GM12878 (cell line): Measurements from ENCODE around the gene MBNL3. TPM values are rescaled to one million over a fixed set of nuclear protein-coding genes. Genes with fewer than 3 reads are reported as not detected.

Experiments used
- ATAC-seq: fragments of 200-7000 bp; cut with Tn5 transposase; 3 replicates; pipeline ENCODE4 v1.9.1; 2020; ENCODE audit warnings: mild to moderate bottlenecking, moderate library complexity
- BruUV-seq: library from RNA; stranded (reverse); fragments of 400-500 nt; replicated peaks from 2 replicates; lab custom pipeline; 2021; lab: Mats Ljungman, UMichigan
- CTCF ChIA-PET: fragments of 300-600 bp; sonication (Branson Sonifier 250); formaldehyde crosslinking; extraction: SDS; loops from one replicate; lab custom pipeline; 2021; ENCODE audit warnings: inconsistent platforms; lab: Yijun Ruan, JAX
- POLR2A ChIA-PET: fragments of 350-600 bp; formaldehyde crosslinking; extraction: SDS; loops from one replicate; lab custom pipeline; 2021; ENCODE audit warnings: inconsistent platforms; lab: Charles Lee
- RAD21 ChIA-PET: fragments of 300-600 bp; sonication (Branson Sonifier 250); formaldehyde crosslinking; loops from one replicate; lab custom pipeline; 2023; ENCODE audit warnings: antibody characterized with exemption; ENCODE audit not compliant: unreplicated experiment; lab: Charles Lee
- SMC1A ChIA-PET: fragments of 300-600 bp; sonication (Branson Sonifier 250); formaldehyde crosslinking; loops from one replicate; lab custom pipeline; 2023; ENCODE audit not compliant: unreplicated experiment, uncharacterized antibody; lab: Charles Lee
- DNase-seq: peaks from one replicate; pipeline ENCODE4 v3.0.0-alpha.2; 2011; ENCODE audit warnings: low read depth, low spot score
- FAIRE-seq: peaks from 3 replicates; lab custom pipeline; 2011; peaks lifted over from hg19 to GRCh38; lab: Jason Lieb, UNC
- H2AFZ ChIP-seq: 2 replicates; pipeline ENCODE4 v1.6.0; 2011; ENCODE audit warnings: low read depth, low read length, control low read depth; ENCODE audit not compliant: control insufficient read depth
- H3K27ac ChIP-seq: 2 replicates; pipeline ENCODE4 v1.5.1; 2011; ENCODE audit warnings: control low read depth; ENCODE audit not compliant: control insufficient read depth, insufficient read depth
- H3K27me3 ChIP-seq, 2 experiments: replicated peaks in 1 of 2; 2 replicates each; pipeline versions ENCODE4 v1.6.0 to v1.6.1; 2011; ENCODE audit warnings: low read length in 1 of 2; ENCODE audit not compliant: control insufficient read depth in 2 of 2, insufficient read depth in 2 of 2
- H3K36me3 ChIP-seq, 2 experiments: 2 replicates each; pipeline ENCODE4 v1.5.1; 2011; ENCODE audit warnings: low read length in 1 of 2; ENCODE audit not compliant: control insufficient read depth in 2 of 2, insufficient read depth in 2 of 2
- H3K4me1 ChIP-seq: 2 replicates; pipeline ENCODE4 v1.6.1; 2011; ENCODE audit warnings: mild to moderate bottlenecking, low read length, moderate library complexity, mixed read lengths; ENCODE audit not compliant: control insufficient read depth, insufficient read depth
- H3K4me2 ChIP-seq: 2 replicates; pipeline ENCODE4 v1.6.0; 2011; ENCODE audit warnings: control low read depth; ENCODE audit not compliant: control insufficient read depth, insufficient read depth
- H3K4me3 ChIP-seq: fragments of 200-600 bp; sonication (generic); 2 replicates; pipeline ENCODE4 v1.5.1; 2016
- H3K79me2 ChIP-seq: 2 replicates; pipeline ENCODE4 v1.6.0; 2011; ENCODE audit warnings: low read length; ENCODE audit not compliant: control insufficient read depth, insufficient read depth
- H3K9ac ChIP-seq: 2 replicates; pipeline ENCODE4 v1.8.0; 2011; ENCODE audit warnings: low read length, control low read depth, mixed read lengths; ENCODE audit not compliant: control insufficient read depth, insufficient read depth
- H3K9me3 ChIP-seq: replicated peaks from 3 replicates; pipeline ENCODE4 v1.5.1; 2011; ENCODE audit warnings: mild to moderate bottlenecking, low read length; ENCODE audit not compliant: control insufficient read depth, insufficient read depth
- H4K20me1 ChIP-seq: 2 replicates; pipeline ENCODE4 v1.6.0; 2011; ENCODE audit not compliant: control insufficient read depth, insufficient read depth
- ATF2 ChIP-seq: IDR thresholded peaks from 2 replicates; pipeline ENCODE4 v1.6.1; 2012; ENCODE audit warnings: low read length, inconsistent platforms
- BCL3 ChIP-seq: IDR thresholded peaks from 2 replicates; pipeline ENCODE4 v1.6.1; 2011; ENCODE audit warnings: borderline replicate concordance, low read depth, mild to moderate bottlenecking, moderate library complexity, low read length; ENCODE audit not compliant: insufficient read depth, poor library complexity, severe bottlenecking
- CHD1 ChIP-seq: IDR thresholded peaks from 2 replicates; pipeline ENCODE4 v1.6.1; 2012; ENCODE audit warnings: low read depth, low read length, improper control_type of control experiment
- ESRRA ChIP-seq: IDR thresholded peaks from 2 replicates; pipeline ENCODE4 v1.6.1; 2012; ENCODE audit warnings: mild to moderate bottlenecking, low read length, improper control_type of control experiment
- PAX5 ChIP-seq: IDR thresholded peaks from 2 replicates; pipeline ENCODE4 v1.6.1; 2011; ENCODE audit warnings: low read depth, low read length, borderline replicate concordance
- RAD21 ChIP-seq: IDR thresholded peaks from 2 replicates; pipeline ENCODE4 v1.6.1; 2011; ENCODE audit warnings: mild to moderate bottlenecking, low read depth, low read length, moderate library complexity; ENCODE audit not compliant: insufficient read depth
- SKIL ChIP-seq: fragments of 450-650 bp; IDR thresholded peaks from 2 replicates; pipeline ENCODE4 v1.6.1; 2017; ENCODE audit warnings: mild to moderate bottlenecking, low read depth, inconsistent platforms; ENCODE audit not compliant: poor library complexity, severe bottlenecking
- SMAD1 ChIP-seq: fragments of 450-650 bp; IDR thresholded peaks from 2 replicates; pipeline ENCODE4 v1.6.1; 2018; ENCODE audit warnings: mild to moderate bottlenecking, low read depth; ENCODE audit not compliant: partially characterized antibody
- SREBF1 ChIP-seq: IDR thresholded peaks from 2 replicates; pipeline ENCODE4 v1.6.1; 2012; ENCODE audit warnings: mild to moderate bottlenecking, low read length
- TARDBP ChIP-seq: IDR thresholded peaks from 2 replicates; pipeline ENCODE4 v1.6.1; 2016; ENCODE audit warnings: borderline replicate concordance
- TCF3 ChIP-seq: IDR thresholded peaks from 2 replicates; pipeline ENCODE4 v1.6.1; 2012; ENCODE audit warnings: low read depth, mild to moderate bottlenecking, low read length, borderline replicate concordance; ENCODE audit not compliant: insufficient read depth
- TCF7 ChIP-seq: IDR thresholded peaks from 2 replicates; pipeline ENCODE4 v1.6.1; 2014; ENCODE audit warnings: antibody characterized with exemption, borderline replicate concordance
- ZBTB4 ChIP-seq: fragments of 450-650 bp; formaldehyde crosslinking; IDR thresholded peaks from 2 replicates; pipeline ENCODE4 v1.4.0; 2022; ENCODE audit warnings: mild to moderate bottlenecking, moderate library complexity
- ZNF384 ChIP-seq: IDR thresholded peaks from 2 replicates; pipeline ENCODE4 v1.6.1; 2012; ENCODE audit warnings: low read depth, mild to moderate bottlenecking, low read length, improper control_type of control experiment, borderline replicate concordance
- ZSCAN29 ChIP-seq: fragments of 450-650 bp; IDR thresholded peaks from 2 replicates; pipeline ENCODE4 v1.6.1; 2017; ENCODE audit warnings: mild to moderate bottlenecking, moderate library complexity
- in situ Hi-C: fragments of 300-500 bp; cut with MboI; formaldehyde crosslinking; loops from 9 replicates; pipeline ENCODE4 v1.14.3; 2018; ENCODE audit warnings: mixed read lengths
- intact Hi-C: fragments of 100-400 bp; cut with micrococcal nuclease; formaldehyde crosslinking; loops from one replicate; pipeline ENCODE4 v1.14.2; 2022; ENCODE audit not compliant: unreplicated experiment
- polyA plus RNA-seq, 11 experiments: library from polyadenylated mRNA; depleted of rRNA in 4 of 11; unstranded in 6 of 11; stranded (reverse) in 5 of 11; fragments of >200 nt; fragmentation: Nextera tagmentation in 4 of 11; fragmentation: Illumina TruSeq in 1 of 11; extraction: Ambion mirVana in 4 of 11; extraction: Trizol in 1 of 11; gene quantifications; 1 replicate in 1 of 11; 2 replicates in 10 of 11; pipeline versions ENCODE4 v1.2.1 to v1.2.3, GENCODE V29; 2011 to 2016; ENCODE audit warnings: inconsistent platforms in 2 of 11, missing spikeins in 2 of 11, low read depth in 1 of 11
- total RNA-seq, 4 experiments: library from RNA; depleted of rRNA in 3 of 4; stranded (reverse); fragments of >200 nt in 3 of 4; fragmentation: Illumina TruSeq in 1 of 4; extraction: Trizol in 1 of 4; gene quantifications; 2 replicates each; pipeline versions ENCODE4 v1.2.1 to v1.2.3, GENCODE V29; 2013 to 2021

The MBNL3 gene
- total and polyA plus RNA-seq, 10 of the 15 experiments (the other 5 are each of a cell fraction or from before 2014, with no cell fraction given): 3.4 to 33.1 (median 12.6) TPM

GRCh38 chrX:132394591-132394990, 94.2 kb downstream of the MBNL3 start:
- CTCF ChIA-PET: interaction anchor here (0.6 to 2.7 kb wide), 5 partner anchors 18 to 553 kb away, joined by 3 to 8 read pairs (median 4); no protein-coding TSS in a partner anchor
- no peaks in the 10 kb centered on the region for H3K79me2 ChIP-seq
- H3K4me1 ChIP-seq: no peaks in the 10 kb centered on the region
- TF ChIP-seq TCF7: no peak
- TF ChIP-seq ZNF384: no peak
- no peak for TF ChIP-seq RAD21
- no peak for TF ChIP-seq CHD1
- TF ChIP-seq ZSCAN29: no peak
- TF ChIP-seq ESRRA: no peak
- TF ChIP-seq ATF2: no peak
- no peak for TF ChIP-seq BCL3
- TF ChIP-seq ZBTB4 (CRISPR knock-in tag): no peak
- TF ChIP-seq TCF3: no peak
- no peak for TF ChIP-seq SKIL
- TF ChIP-seq SMAD1: no peak
- TF ChIP-seq PAX5: no peak
- TF ChIP-seq TARDBP: no peak
- no peak for TF ChIP-seq SREBF1
- TF ChIP-seq, all 136 proteins: peak for 0
- ATAC-seq (no peak), FAIRE-seq (no peak), DNase-seq (no peak)
- Histone ChIP-seq H4K20me1 (no peaks in the 10 kb centered on the region), H2AFZ (no peak overlapping the region), H3K27me3 (no peaks in the 10 kb centered on the region), H3K9ac (no peak overlapping the region), H3K36me3 (no peaks in the 10 kb centered on the region; a peak in 1 of 4 replicates), H3K4me2 (no peak overlapping the region), H3K4me3 (no peak overlapping the region), H3K9me3 (no peaks in the 10 kb centered on the region), H3K27ac (no peak overlapping the region)
- ChIA-PET SMC1A (interaction anchor here (0.8 to 1.6 kb wide), 4 partner anchors 11 to 101 kb away, joined by 3 to 4 read pairs (median 3); no protein-coding TSS in a partner anchor), POLR2A (no interaction called here), RAD21 (interaction anchor here (0.9 to 1.1 kb wide), 2 partner anchors 86 to 237 kb away, joined by 3 read pairs; no protein-coding TSS in a partner anchor)
- BruUV-seq: no TSS peak
- in situ Hi-C loops: no loop called here
- intact Hi-C loops: no loop called here
